Measurements from ENCODE around the gene RABL6.
"Not testable (repeated sequence)": the region's sequence is repeated elsewhere in the genome, so short reads cannot be mapped to it uniquely, and the experiment has no call there.

RABL6 gene

GRCh38 chr9:136775191-136775590 is 32.6 kb upstream of the RABL6 start:
- DNase-seq, result no peak

- DNase-seq, result no peak
These were observed 30.8 kb upstream of the RABL6 start for GRCh38 chr9:136776947-136777346.

- DNase-seq, result no peak
These were observed 30.4 kb upstream of the RABL6 start for GRCh38 chr9:136777359-136777758.

GRCh38 chr9:136779808-136780207 is 27.9 kb upstream of the RABL6 start:
- DNase-seq, result no peak

- DNase-seq, result no peak
These were observed 25.3 kb upstream of the RABL6 start for GRCh38 chr9:136782452-136782851.

GRCh38 chr9:136784249-136784996 is 23.3 kb upstream of the RABL6 start:
- DNase-seq, result no peak

DNA sequence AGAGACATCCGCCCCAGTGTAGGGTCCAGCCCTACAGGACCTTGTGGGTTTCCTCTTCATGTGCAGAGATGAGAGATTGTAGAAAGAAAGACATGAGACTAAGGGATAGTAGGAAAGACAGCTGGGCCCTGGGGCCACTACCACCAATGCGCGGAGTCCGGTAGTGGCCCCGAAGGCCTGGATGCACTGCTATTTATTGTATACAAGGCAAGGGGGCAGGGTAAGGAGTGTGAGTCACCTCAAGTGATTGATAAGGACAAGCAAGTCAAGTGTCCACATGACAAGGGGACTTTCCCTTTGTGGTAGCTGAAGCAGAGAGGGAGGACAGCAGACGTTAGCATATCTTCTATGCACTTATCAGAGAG is 22.8 kb upstream of the RABL6 start:
- DNase-seq, result no peak

GRCh38 chr9:136785565-136786355 is 22.0 kb upstream of the RABL6 start:
- DNase-seq, result not testable (repeated sequence)

DNA sequence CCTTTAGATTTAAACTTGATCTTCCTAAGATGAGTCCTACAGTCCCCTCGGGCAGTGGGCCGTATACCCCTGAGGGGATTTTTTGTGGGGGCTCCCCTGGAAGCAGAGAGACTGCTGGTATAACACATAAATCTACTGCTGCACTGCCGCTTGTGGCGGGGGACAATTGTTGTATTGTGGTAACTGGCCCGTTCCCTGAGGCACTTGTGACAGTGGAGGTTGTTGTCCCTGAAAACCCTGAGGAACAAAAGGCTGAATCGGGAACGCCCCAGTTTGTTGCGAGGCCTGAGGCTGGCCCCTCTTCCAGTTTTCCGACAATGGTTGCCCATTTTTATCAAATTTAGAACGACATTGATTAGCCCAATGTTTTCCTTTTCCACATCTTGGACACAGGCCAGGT is 21.3 kb upstream of the RABL6 start:
- no peak for DNase-seq

DNA sequence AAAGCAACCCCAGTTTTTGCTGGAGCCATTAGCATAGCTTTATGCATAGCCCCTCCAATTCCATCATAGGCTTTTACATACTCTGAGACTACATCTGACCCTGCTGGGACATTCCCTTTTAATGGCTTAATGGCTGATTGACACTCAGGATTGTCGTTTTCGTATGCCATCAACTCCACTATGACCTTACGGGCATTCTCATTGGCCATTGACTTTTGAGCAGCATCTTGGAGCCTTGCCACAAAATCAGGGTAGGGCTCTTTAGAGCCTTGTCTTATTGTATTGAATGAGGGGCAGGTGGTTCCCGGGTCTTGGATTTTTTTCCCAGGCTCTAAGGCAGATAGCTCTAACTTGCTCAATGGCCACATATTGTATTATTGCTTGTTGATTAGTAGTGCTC is 20.8 kb upstream of the RABL6 start:
- not testable (repeated sequence) for DNase-seq

GRCh38 chr9:136787690-136788400 is 19.9 kb upstream of the RABL6 start:
- peak; percentile 57 for DNase-seq

DNA sequence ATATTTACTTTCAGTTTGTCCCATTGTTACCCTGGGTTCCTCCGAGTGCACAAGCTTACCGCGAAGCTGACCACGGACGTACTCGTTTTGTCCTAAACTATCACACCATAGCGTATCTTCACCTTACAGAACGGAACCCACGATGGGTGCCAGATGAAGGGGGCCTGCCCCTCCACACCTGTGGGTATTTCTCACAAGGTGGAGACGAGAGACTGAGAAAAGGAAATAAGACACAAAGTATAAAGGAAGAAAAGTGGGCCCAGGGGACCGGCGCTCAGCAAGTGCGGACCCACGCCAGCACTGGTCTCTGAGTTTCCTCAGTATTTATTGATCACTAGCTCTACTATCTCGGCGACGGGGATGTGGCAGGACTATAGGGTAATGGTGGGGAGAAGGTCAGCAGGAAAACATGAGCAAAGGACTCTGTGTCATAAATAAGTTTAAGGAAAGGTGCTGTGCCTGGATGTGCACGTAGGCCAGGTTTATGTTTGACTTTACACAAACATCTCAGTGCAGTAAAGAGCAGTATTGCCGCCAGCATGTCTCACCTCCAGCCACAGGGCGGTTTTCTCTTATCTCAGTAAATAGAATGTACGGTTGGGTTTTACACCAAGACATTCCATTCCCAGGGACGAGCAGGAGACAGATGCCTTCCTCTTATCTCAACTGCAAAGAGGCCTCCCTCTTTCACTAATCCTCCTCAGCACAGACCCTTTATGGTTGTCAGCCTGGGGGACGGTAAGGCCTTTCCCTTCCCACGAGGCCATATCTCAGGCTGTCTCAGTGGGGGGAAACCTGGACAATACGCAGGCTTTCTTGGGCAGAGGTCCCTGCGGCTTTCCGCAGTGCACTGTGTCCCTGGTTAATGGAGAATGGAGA is 18.9 kb upstream of the RABL6 start:
- DNase-seq, result not testable (repeated sequence)

- no peak for DNase-seq
These were observed 18.2 kb upstream of the RABL6 start for GRCh38 chr9:136789523-136789937.

GRCh38 chr9:136790640-136791515 is 16.9 kb upstream of the RABL6 start, which contains the start of gene TMEM141:
Gene TMEM141 (plus strand): TSS chr9:136791344. CDS start chr9:136791371, 27 bp downstream.
- peak; percentile 99 for DNase-seq

DNA sequence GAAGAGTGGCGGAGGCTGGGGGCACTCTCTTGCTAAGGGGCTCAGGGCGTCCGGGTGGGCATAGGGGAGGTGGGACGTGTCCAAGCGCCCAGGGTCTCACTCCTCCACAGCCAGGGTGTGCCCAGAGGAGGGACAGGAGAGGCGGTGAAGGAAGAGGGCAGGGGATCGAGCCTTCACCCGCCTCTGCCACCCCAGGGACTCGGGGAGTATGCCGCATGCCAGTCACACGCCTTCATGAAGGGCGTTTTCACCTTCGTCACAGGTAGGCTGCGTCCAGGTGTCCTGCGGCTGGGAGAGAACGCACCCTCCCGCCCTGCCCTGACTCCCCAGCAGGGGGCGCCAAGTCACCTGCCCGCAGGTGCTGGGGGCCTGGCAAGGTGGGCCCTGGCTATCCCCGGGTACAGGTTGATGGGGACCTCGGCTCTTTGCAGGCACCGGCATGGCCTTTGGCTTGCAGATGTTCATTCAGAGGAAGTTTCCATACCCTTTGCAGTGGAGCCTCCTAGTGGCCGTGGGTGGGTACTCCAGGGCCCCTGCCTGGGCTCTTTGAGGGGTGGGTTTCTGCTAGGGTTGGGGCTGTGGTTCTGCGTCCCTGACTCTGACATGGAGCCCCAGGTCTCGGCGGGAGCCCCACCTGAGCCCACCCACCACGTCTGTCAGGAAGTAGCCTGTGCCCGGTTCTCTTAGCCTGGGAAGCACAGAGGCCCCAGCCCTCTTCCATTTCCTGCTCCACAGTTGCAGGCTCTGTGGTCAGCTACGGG is 16.1 kb upstream of the RABL6 start:
- DNase-seq, result no peak

- DNase-seq, result no peak
These were observed 15.2 kb upstream of the RABL6 start for GRCh38 chr9:136792321-136793085.

DNA sequence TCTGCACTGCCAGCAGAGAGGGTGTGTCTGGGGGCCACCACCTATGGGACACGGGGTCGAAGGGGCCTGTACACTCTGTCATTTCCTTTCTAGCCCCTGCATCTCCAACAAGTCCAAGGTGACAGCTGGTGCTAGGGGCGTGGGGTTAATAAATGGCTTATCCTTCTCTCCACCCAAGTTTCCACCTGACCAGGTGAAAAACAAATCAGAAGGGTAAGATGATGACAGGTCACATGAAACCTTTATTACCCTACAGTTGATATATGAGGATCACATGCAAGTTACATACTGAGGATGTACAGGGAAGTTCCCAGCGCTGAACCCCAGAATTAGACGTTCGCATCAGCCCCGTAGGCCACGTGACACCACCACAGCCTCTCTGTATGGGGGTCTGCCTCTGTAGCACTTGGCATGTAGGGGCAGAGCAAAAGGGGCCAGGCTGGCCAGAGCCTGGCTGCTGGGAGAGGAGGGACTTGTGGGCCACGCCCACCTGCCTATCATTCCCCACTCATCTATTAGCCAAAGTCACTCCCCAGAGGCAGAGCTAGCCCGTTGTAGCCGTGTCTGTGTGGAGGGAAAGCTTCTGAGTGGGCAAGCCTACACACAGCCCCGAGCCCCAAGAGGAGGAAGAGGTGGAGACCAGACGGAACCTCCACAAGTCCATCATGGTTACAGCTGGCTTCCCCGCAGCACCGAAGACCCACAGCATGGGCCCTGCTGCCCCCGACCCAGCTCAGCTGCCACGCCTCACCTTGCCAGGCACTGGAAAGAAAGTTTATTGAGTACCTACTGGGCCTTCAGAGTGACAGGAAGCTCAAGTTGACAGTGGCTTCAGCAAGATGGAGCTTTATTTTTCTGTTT is 14.4 kb upstream of the RABL6 start:
- DNase-seq, result no peak

GRCh38 chr9:136794281-136794999 is 13.3 kb upstream of the RABL6 start:
- no peak for DNase-seq

Measured in fibroblast of skin of right quadriceps (primary cell).